ENCODE data around the gene ABLIM1.

Gene ABLIM1

GRCh38 chr10:114645706-114646105 lies 12.4 kb downstream of the ABLIM1 start:
- DNase-seq = no peak

- DNase-seq = no peak
These were observed 14.9 kb downstream of the ABLIM1 start for GRCh38 chr10:114643158-114643557.

GRCh38 chr10:114642729-114643128 lies 15.3 kb downstream of the ABLIM1 start:
- DNase-seq = no peak

- DNase-seq = no peak
These were observed 19.1 kb downstream of the ABLIM1 start for GRCh38 chr10:114638821-114639625.

GRCh38 chr10:114635797-114636550 lies 22.1 kb downstream of the ABLIM1 start:
- DNase-seq = peak; percentile 9

- DNase-seq = peak; percentile 15
These were observed 23.0 kb downstream of the ABLIM1 start for GRCh38 chr10:114635101-114635500.

- no peak for DNase-seq
These were observed 23.5 kb downstream of the ABLIM1 start for GRCh38 chr10:114634609-114634979.

- DNase-seq = no peak
These were observed 25.0 kb downstream of the ABLIM1 start for GRCh38 chr10:114632869-114633715.

GRCh38 chr10:114631666-114632417 lies 26.2 kb downstream of the ABLIM1 start:
- no peak for DNase-seq

GRCh38 chr10:114631090-114631665 lies 26.9 kb downstream of the ABLIM1 start:
- DNase-seq = no peak

- no peak for DNase-seq
These were observed 28.0 kb downstream of the ABLIM1 start for GRCh38 chr10:114629824-114630730.

- DNase-seq = no peak
These were observed 28.8 kb downstream of the ABLIM1 start for GRCh38 chr10:114629083-114629823.

- DNase-seq = no peak
These were observed 30.0 kb downstream of the ABLIM1 start for GRCh38 chr10:114628106-114628505.

GRCh38 chr10:114626841-114627240 lies 31.2 kb downstream of the ABLIM1 start:
- no peak for DNase-seq

- DNase-seq = no peak
These were observed 32.9 kb downstream of the ABLIM1 start for GRCh38 chr10:114624951-114625780.

- DNase-seq = no peak
These were observed 33.7 kb downstream of the ABLIM1 start for GRCh38 chr10:114624422-114624821.

GRCh38 chr10:114623661-114624294 lies 34.3 kb downstream of the ABLIM1 start:
- DNase-seq = peak; percentile 31

- DNase-seq = no peak
These were observed 34.9 kb downstream of the ABLIM1 start for GRCh38 chr10:114623155-114623554.

- DNase-seq = no peak
These were observed 39.4 kb downstream of the ABLIM1 start for GRCh38 chr10:114618722-114619121.
